HG03575 (cell line): ENCODE measurements around the gene GLI2.

ENCODE experiments used
- ATAC-seq: cut with Tn5 transposase; IDR thresholded peaks from one replicate; pipeline ENCODE4 v1.9.1; 2021; ENCODE audit not compliant: unreplicated experiment, insufficient number of reproducible peaks, low FRiP score; ENCODE audit errors: extremely low read depth

The GLI2 gene

GRCh38 chr2:120748741-120749140 lies 13.1 kb downstream of the GLI2 start:
- ATAC-seq: no peak

- no peak for ATAC-seq
Observed at GRCh38 chr2:120749506-120750431, 14.1 kb downstream of the GLI2 start.

- no peak for ATAC-seq
Observed at GRCh38 chr2:120750488-120751210, 15.0 kb downstream of the GLI2 start.

GRCh38 chr2:120751553-120751952 lies 15.9 kb downstream of the GLI2 start:
- no peak for ATAC-seq

- ATAC-seq: no peak
Observed at GRCh38 chr2:120754067-120754960, 18.6 kb downstream of the GLI2 start.

- ATAC-seq: no peak
Observed at GRCh38 chr2:120758181-120759144, 22.8 kb downstream of the GLI2 start.

- no peak for ATAC-seq
Observed at GRCh38 chr2:120759543-120760331, 24.1 kb downstream of the GLI2 start.

- no peak for ATAC-seq
Observed at GRCh38 chr2:120760446-120761135, 24.9 kb downstream of the GLI2 start.

GRCh38 chr2:120761164-120761861 lies 25.6 kb downstream of the GLI2 start:
- ATAC-seq: no peak

- ATAC-seq: no peak
Observed at GRCh38 chr2:120761911-120762310, 26.2 kb downstream of the GLI2 start.

GRCh38 chr2:120762341-120763061 lies 26.8 kb downstream of the GLI2 start:
- ATAC-seq: no peak

GRCh38 chr2:120763508-120763907 lies 27.8 kb downstream of the GLI2 start:
- ATAC-seq: no peak

GRCh38 chr2:120763931-120764330 lies 28.3 kb downstream of the GLI2 start:
- ATAC-seq: no peak

- no peak for ATAC-seq
Observed at GRCh38 chr2:120764492-120764891, 28.8 kb downstream of the GLI2 start.

GRCh38 chr2:120764991-120765677 lies 29.5 kb downstream of the GLI2 start:
- ATAC-seq: no peak
